Measurements from ENCODE around the gene ZNF442.
"Not testable (repeated sequence)": the region's sequence is repeated elsewhere in the genome, so short reads cannot be mapped to it uniquely, and the experiment has no call there.

The ZNF442 gene

DNA sequence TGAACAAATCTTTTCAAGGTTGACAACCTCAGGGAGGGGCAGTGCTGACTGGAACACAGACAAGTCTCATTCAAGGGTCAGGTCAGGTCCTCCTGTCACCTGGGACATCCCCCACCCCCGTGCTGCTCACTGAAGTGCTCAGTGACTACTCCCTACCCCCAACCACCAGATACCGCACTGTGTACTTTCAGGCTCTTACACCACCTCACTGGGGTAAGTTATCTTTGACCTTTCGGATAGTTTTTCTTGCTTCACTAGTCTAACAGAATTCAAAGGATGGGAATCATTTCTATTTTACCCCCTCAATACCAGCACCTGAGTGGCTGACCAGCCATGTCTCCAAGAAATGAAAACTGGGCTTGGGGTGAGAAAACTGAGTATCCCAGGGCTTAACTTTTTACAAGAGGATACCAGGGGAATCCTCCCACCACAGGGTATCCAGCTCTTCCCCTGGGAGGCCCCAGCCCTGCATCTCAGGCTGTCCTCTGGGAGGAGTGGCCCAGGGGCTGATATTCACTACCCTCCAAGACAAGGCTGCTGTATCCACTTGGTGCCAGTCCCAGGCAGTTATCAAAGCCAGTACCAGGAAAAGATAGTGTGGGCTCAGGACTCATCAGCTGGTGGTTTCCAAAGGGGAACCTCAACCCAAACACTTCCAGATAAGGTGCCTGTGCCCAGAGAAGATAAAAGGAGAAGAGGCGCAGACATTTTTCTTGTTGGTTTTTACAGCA is 34.1 kb downstream of the ZNF442 start:
- TF ChIP-seq SPI1 (IDR thresholded peaks at IDR 0.05; ENCODE audit: low read depth, low read length) (no peak), PAX5 (IDR thresholded peaks at IDR 0.05; ENCODE audit: insufficient read depth, low read length, severe bottlenecking) (peak; percentile 23), POLR2AphosphoS5 (IDR thresholded peaks at IDR 0.05; ENCODE audit: low read depth, low read length) (no peak), POU2F2 (IDR thresholded peaks at IDR 0.05; ENCODE audit: low read depth, low read length) (peak; percentile 63), TAF1 (IDR thresholded peaks at IDR 0.05; ENCODE audit: low read depth, low read length) (no peak), POLR2A (IDR thresholded peaks at IDR 0.05; ENCODE audit: low read depth, low read length) (no peak)
- DNase-seq (ENCODE audit: insufficient read length, low spot score), result peak; percentile 49
- peak; percentile 99 for FAIRE-seq

GRCh38 chr19:12330340-12330739 is 35.1 kb downstream of the ZNF442 start:
- no peak for DNase-seq (ENCODE audit: insufficient read length, low spot score)
- FAIRE-seq, result peak; percentile 59
- TF ChIP-seq POU2F2 (IDR thresholded peaks at IDR 0.05; ENCODE audit: low read depth, low read length) (no peak), SPI1 (IDR thresholded peaks at IDR 0.05; ENCODE audit: low read depth, low read length) (no peak), POLR2AphosphoS5 (IDR thresholded peaks at IDR 0.05; ENCODE audit: low read depth, low read length) (no peak), TAF1 (IDR thresholded peaks at IDR 0.05; ENCODE audit: low read depth, low read length) (no peak), POLR2A (IDR thresholded peaks at IDR 0.05; ENCODE audit: low read depth, low read length) (no peak)

DNA sequence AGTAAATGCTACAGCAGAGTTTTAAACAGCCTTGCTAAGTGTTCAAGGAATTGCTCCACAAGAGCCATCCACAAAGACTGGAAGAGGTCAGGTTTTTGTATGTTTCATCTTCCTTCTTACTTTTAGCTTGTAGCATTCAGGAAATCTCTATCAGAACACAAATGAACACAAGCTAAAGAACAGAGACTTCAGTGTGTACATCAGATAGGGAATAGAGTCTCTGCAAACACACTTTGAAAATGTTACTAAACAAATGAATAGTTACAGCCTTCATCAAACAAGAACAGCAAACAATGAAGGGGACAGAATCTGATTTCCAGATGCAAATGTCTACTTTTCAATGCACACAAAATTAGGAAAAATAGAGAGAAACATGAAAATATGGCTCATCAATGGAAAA is 39.8 kb downstream of the ZNF442 start:
- TF ChIP-seq SPI1 (IDR thresholded peaks at IDR 0.05; ENCODE audit: low read depth, low read length), result no peak
- no peak for TF ChIP-seq POLR2A (IDR thresholded peaks at IDR 0.05; ENCODE audit: low read depth, low read length)
- no peak for TF ChIP-seq POLR2AphosphoS5 (IDR thresholded peaks at IDR 0.05; ENCODE audit: low read depth, low read length)
- TF ChIP-seq PAX5 (IDR thresholded peaks at IDR 0.05; ENCODE audit: insufficient read depth, low read length, severe bottlenecking), result no peak
- TF ChIP-seq TAF1 (IDR thresholded peaks at IDR 0.05; ENCODE audit: low read depth, low read length), result no peak
- TF ChIP-seq POU2F2 (IDR thresholded peaks at IDR 0.05; ENCODE audit: low read depth, low read length), result no peak
- DNase-seq (ENCODE audit: insufficient read length, low spot score) (no peak), FAIRE-seq (no peak)

- DNase-seq (ENCODE audit: insufficient read length, low spot score) (no peak), FAIRE-seq (no peak)
- TF ChIP-seq PAX5 (IDR thresholded peaks at IDR 0.05; ENCODE audit: insufficient read depth, low read length, severe bottlenecking) (no peak), POU2F2 (IDR thresholded peaks at IDR 0.05; ENCODE audit: low read depth, low read length) (no peak), SPI1 (IDR thresholded peaks at IDR 0.05; ENCODE audit: low read depth, low read length) (no peak), TAF1 (IDR thresholded peaks at IDR 0.05; ENCODE audit: low read depth, low read length) (no peak), POLR2AphosphoS5 (IDR thresholded peaks at IDR 0.05; ENCODE audit: low read depth, low read length) (no peak), POLR2A (IDR thresholded peaks at IDR 0.05; ENCODE audit: low read depth, low read length) (no peak)
Measured at GRCh38 chr19:12318782-12319413, 46.6 kb downstream of the ZNF442 start.

GRCh38 chr19:12314553-12314952 is 50.9 kb downstream of the ZNF442 start:
- DNase-seq (ENCODE audit: insufficient read length, low spot score), result no peak
- no peak for TF ChIP-seq TAF1 (IDR thresholded peaks at IDR 0.05; ENCODE audit: low read depth, low read length)
- no peak for TF ChIP-seq POLR2A (IDR thresholded peaks at IDR 0.05; ENCODE audit: low read depth, low read length)

GRCh38 chr19:12308891-12309290 is 56.6 kb downstream of the ZNF442 start:
- FAIRE-seq; DNase-seq (ENCODE audit: insufficient read length, low spot score): not testable (repeated sequence)

More at GRCh38 chr19:12314553-12314952, 50.9 kb downstream of the ZNF442 start:
- no peak for FAIRE-seq
